Measurements from ENCODE around the gene CCDC97. TPM values are rescaled to one million over a fixed set of nuclear protein-coding genes. Genes with fewer than 3 reads are reported as not detected.

The CCDC97 gene
- total RNA-seq, 4 donors from 2014 or later: 10.1 to 22.4 (median 15.4) TPM

DNA sequence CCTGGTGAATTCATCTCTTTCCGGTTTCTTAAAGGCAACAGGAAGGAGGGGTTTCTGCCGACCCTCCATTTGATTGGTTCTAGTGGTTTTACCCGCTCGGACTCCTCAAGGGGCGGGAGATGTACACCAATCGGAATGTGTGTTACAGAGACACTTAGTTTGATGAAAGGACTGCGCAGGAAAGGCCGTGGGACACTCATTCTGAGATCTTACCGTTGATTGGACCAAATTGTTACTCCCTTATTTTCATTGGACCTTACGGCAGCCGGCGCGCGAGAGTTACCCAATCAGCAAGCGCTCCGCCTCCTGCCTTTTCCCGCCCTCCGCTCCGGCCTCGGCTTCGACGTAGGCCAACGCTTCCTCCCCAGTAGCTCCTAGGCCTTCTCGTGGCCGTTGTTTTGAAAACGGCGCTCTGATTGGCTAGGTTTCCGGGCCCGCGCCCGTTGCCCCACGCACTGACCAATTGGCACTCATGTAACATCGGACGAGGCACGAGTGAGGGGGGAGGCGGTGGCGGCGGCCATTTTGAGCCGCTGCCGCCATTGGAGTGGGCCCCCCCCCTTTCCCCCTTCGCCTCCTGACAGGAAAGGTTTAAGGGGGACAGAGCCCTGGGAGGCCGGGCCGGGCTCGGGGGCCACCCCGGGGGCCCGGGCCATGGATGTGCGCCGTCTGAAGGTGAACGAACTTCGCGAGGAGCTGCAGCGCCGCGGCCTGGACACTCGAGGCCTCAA lies 46.0 kb upstream of the CCDC97 start, which contains the start of gene HNRNPUL1:
Gene HNRNPUL1 (plus strand): TSS at position 523 of the 731 bp plus-strand sequence. CDS start 132 bp downstream, at position 655.
- 1% methylated on average over 47 of the region's 55 CpGs; no CpG with 5 or more reads in 1 of the 2 donors for WGBS, 2 donors (ENCODE audit: low coverage in 1 of 2)
- H3K27me3 ChIP-seq: no peaks in the 10 kb centered on the region
- intact Hi-C loops (cut with DNase I; ENCODE audit: low total_unique reads): no loop called here
- in situ Hi-C loops (cut with MboI; ENCODE audit: low pct_ligation_motif_present in 1 of 4, low pct_unique_long_range_greater_than_20kb in 1 of 4, low sequenced_read_pairs in 3 of 4): loop anchor here in 2 of 4 donors (5.0 to 25.0 kb wide), 2 partner anchors 62 to 602 kb away; no protein-coding TSS in a partner anchor
- peaks cover 11 to 32% (median 26%) of the 10 kb centered on the region in 4 donors for H3K4me1 ChIP-seq
- peak within 1 kb of the TSS; percentile 99 to 100 (median 100) for H3K27ac ChIP-seq
- H3K4me3 ChIP-seq: peak within 1 kb of the TSS; percentile 89 to 99 (median 98)
- peaks cover 0 to 14% (median 5%) of the 10 kb centered on the region in 4 donors for H3K36me3 ChIP-seq
- peak; percentile 99 for DNase-seq
- peak; percentile 53 to 73 (median 62) for TF ChIP-seq POLR2AphosphoS5 (IDR thresholded peaks at IDR 0.05)
- no peak for TF ChIP-seq POLR2A (IDR thresholded peaks at IDR 0.05)
- TF ChIP-seq CTCF (IDR thresholded peaks at IDR 0.05): peak in 2 of 5 experiments; percentile 11 to 45
- no peaks in the 10 kb centered on the region for H3K9me3 ChIP-seq

DNA sequence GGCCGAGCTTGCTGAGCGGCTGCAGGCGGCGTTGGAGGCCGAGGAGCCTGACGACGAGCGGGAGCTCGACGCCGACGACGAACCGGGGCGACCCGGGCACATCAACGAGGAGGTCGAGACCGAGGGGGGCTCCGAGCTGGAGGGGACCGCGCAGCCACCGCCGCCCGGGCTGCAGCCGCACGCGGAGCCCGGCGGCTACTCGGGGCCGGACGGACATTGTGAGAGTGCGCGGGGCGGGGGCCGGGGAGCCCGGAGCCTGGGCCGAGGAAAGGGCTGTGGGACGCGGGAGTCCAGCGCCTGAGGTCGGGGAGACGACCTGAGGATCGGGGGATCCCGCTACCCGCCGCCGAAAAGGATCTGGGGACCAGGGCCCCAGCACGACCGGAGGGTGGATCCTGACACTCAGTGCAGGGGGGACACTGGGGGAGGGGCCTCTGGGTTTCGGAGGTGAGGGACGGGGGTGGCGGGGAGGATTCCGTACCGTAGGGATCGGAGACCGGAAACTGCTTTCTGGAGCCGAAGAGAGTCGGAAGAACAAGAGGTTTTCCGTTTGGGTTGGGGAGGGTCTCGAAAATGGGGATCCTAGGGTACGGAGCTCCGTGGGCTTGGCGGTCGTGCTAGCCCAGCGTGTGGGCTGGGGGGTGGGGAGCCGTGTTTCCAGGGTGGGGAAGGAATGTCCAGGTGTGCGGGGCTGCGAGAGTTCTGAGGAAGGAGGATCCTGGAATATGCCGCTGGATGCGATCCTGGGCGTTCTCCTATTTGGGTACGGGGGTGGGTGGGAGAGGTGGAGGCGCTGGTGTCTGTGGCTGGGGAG lies 45.2 kb upstream of the CCDC97 start:
- TF ChIP-seq CTCF (IDR thresholded peaks at IDR 0.05) (peak in 1 of 5 experiments; percentile 2), EP300 (IDR thresholded peaks at IDR 0.05; ENCODE audit: low read depth) (no peak)
- peaks cover 0 to 22% (median 9%) of the 10 kb centered on the region in 4 donors for H3K36me3 ChIP-seq
- no peaks in the 10 kb centered on the region for H3K27me3 ChIP-seq
- intact Hi-C loops (cut with DNase I; ENCODE audit: low total_unique reads) (no loop called here), in situ Hi-C loops (cut with MboI; ENCODE audit: low pct_ligation_motif_present in 1 of 4, low pct_unique_long_range_greater_than_20kb in 1 of 4, low sequenced_read_pairs in 3 of 4) (loop anchor here in 2 of 4 donors (5.0 to 25.0 kb wide), 2 partner anchors 62 to 602 kb away; no protein-coding TSS in a partner anchor)
- H3K4me3 ChIP-seq: peak overlapping the region; percentile 89 to 99 (median 98)
- H3K9me3 ChIP-seq: no peaks in the 10 kb centered on the region
- peaks cover 11 to 32% (median 26%) of the 10 kb centered on the region in 4 donors for H3K4me1 ChIP-seq
- DNase-seq: peak; percentile 65
- WGBS, 2 donors (ENCODE audit: low coverage in 1 of 2): 0 to 1% methylated on average over 6 to 38 of the region's 75 CpGs
- peak overlapping the region; percentile 99 to 100 (median 100) for H3K27ac ChIP-seq

DNA sequence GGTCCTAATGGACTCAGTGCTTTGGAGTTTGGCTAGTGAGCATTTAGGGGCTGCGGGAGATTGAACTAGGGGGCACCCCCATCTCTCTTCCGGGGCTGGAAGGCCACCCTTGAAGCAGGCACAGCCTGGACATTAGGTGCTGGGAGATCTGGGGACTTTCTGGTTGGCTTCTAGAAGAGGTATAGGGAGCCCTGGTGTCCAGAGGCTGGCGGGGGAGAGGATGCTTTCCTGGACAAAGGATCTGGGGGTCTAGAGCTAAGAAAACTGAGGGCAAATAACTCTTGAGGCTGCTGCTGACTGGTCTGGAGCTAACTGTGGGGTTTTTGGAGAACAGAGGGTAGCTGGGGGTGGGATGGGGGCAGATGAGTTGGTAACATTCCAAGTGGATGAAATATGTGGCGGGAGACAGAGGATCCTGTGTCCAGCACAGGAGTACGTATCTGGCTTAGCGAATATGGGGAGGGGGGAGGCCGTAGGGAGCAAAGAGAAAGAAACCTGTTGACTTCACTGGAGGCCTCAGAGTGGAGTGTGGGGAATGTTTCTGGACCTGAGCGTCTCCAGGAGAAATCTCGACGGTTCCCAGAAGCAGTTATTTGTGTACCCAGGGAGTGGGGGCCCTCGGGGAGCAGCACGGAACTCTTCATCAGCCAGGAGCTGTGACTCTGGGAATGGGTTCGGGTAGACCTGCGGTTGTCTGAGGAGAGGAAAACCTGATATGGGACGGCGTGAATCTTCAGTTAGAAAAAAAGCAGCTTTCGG lies 44.4 kb upstream of the CCDC97 start:
- Histone ChIP-seq H3K4me3 (peak overlapping the region; percentile 89 to 99 (median 98)), H3K36me3 (peaks cover 0 to 30% (median 13%) of the 10 kb centered on the region in 4 donors), H3K27me3 (no peaks in the 10 kb centered on the region), H3K4me1 (peaks cover 11 to 32% (median 26%) of the 10 kb centered on the region in 4 donors), H3K9me3 (no peaks in the 10 kb centered on the region), H3K27ac (peak overlapping the region; percentile 99 to 100 (median 100))
- no peak for TF ChIP-seq POLR2AphosphoS5 (IDR thresholded peaks at IDR 0.05)
- no peak for TF ChIP-seq EP300 (IDR thresholded peaks at IDR 0.05; ENCODE audit: low read depth)
- no peak for TF ChIP-seq CTCF (IDR thresholded peaks at IDR 0.05)
- TF ChIP-seq POLR2A (IDR thresholded peaks at IDR 0.05): peak; percentile 16
- in situ Hi-C loops (cut with MboI; ENCODE audit: low pct_ligation_motif_present in 1 of 4, low pct_unique_long_range_greater_than_20kb in 1 of 4, low sequenced_read_pairs in 3 of 4): loop anchor here in 1 of 4 donors (25.0 kb wide), 1 partner anchor 603 kb away; no protein-coding TSS in a partner anchor
- intact Hi-C loops (cut with DNase I; ENCODE audit: low total_unique reads): no loop called here
- DNase-seq: peak; percentile 24
- WGBS, 2 donors (ENCODE audit: low coverage in 1 of 2): 3% methylated on average over 17 of the region's 17 CpGs; no CpG with 5 or more reads in 1 of the 2 donors
